GM21447 (cell line): ENCODE measurements around the gene SPIRE2.
"Not testable (repeated sequence)": the region's sequence is repeated elsewhere in the genome, so short reads cannot be mapped to it uniquely, and the experiment has no call there.

ENCODE experiments used
- ATAC-seq: cut with Tn5 transposase; IDR thresholded peaks from one replicate; pipeline ENCODE4 v1.9.1; 2021; ENCODE audit not compliant: unreplicated experiment

Gene SPIRE2, protein sequence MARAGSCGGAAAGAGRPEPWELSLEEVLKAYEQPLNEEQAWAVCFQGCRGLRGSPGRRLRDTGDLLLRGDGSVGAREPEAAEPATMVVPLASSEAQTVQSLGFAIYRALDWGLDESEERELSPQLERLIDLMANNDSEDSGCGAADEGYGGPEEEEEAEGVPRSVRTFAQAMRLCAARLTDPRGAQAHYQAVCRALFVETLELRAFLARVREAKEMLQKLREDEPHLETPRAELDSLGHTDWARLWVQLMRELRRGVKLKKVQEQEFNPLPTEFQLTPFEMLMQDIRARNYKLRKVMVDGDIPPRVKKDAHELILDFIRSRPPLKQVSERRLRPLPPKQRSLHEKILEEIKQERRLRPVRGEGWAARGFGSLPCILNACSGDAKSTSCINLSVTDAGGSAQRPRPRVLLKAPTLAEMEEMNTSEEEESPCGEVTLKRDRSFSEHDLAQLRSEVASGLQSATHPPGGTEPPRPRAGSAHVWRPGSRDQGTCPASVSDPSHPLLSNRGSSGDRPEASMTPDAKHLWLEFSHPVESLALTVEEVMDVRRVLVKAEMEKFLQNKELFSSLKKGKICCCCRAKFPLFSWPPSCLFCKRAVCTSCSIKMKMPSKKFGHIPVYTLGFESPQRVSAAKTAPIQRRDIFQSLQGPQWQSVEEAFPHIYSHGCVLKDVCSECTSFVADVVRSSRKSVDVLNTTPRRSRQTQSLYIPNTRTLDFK

DNA sequence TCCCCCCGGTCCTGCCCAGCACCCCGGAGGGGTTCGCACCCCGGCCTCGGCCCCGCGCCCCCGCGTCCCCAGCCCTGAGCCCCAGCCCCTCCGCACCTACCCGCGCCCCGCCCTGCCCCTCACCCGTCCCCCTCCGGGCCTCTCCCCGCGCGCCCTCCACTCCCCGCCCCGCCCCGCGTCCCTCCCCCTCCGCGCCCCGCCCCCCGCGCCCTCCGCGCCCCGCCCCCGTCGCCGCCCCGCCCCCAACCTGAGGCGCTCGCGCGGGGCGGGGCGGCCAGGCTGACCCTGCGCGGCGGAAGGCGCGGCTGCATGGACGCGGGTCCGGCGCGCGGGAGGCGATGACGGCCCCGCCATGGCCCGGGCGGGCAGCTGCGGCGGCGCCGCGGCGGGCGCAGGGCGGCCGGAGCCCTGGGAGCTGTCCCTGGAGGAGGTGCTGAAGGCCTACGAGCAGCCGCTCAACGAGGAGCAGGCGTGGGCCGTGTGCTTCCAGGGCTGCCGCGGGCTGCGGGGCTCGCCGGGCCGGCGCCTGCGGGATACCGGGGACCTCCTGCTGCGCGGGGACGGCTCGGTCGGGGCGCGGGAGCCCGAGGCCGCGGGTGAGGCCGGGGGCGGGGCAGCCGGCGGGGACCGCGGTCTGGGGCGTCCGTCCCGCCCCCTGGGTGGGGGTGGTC lies at the start of gene SPIRE2:
Gene SPIRE2, plus strand, starts transcription at position 277 of the 671 bp plus-strand sequence. Its CDS starts 76 bp downstream, at position 353.
- no peak for ATAC-seq

DNA sequence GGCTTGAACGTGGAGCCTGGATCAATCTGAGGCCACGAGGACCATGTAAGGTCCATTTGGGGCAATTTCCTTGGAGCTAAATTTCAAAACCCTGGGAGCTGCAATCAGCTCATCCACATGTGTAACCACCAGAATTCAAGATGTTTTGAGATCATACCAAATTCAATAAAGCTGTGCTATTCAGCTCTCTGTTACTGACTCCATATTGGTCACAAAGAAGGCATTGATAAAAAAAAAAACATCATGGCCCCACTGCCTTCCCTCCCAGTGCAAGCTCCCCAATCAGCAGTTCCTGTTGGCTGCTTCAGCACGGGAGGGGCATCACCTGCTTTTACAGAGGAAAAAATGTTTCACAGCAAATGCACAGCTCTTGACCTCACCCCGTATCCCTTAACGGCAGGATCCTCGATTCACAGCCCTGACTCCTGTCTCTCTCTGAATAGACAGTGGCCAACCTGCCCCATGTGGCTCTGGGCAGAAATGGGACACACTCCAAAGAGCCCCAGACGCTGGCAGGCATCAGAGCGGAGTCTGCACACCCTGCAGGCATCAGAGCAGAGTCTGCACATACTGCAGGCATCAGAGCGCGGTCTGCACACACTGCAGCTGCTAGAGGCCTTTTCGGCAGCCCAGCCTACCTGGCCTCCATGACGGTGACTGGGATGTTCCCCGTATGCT lies 48.9 kb upstream of the SPIRE2 start:
- no peak for ATAC-seq

DNA sequence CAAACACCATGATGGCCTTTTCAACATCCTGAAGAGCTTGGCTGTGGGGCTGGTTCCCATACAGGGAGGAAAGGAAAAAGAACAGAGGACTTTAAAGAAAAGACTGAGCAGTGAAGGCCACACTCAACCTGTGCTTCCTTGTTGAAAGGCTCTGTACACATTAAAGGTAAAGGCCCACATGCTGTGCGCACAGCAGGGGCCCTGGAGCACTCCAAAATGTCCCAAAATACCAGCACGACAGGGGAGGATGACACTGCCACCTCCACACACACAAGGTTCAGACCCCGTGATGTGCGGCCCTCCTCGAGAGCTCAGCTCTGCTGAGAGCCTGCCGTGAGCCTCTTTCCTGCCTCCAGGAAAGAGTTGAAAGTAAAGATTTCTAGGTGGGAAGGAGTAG lies 48.4 kb upstream of the SPIRE2 start:
- no peak for ATAC-seq

DNA sequence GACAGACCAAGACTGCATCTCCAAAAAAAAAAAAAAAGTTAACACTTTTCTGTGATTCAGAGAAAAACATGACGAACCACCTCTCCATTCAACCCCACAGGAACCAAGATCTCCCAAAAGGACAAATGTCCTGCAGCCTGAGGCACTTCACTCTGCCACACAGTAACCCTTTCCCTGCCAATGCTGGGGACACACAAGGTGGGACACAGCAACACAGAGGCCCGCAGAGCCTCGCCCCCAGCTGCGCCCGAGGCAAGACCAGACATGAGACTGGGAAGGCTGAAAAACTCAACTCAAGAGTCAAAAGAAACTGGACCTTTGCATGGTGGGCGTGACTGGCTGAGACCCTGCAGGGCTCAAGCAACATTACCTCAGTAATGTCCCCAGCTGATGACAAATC lies 45.8 kb upstream of the SPIRE2 start:
- ATAC-seq, result no peak

DNA sequence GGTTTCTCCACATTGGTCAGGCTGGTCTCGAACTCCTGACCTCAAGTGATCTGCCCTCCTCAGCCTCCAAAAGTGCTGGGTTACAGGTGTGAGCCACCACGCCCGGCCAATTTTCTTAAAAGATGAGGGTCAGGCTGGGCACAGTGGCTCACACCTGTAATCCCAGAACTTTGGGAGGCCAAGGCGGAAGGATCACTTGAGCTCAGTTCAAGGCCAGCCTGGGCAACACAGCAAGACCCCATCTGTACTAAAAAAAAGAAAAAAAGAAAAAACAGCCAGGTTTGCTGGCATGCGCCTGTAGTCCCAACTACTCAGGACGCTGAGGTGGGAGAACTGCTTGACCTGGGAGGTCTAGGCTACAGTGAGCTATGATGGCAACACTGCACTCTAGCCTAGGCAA lies 44.3 kb upstream of the SPIRE2 start:
- not testable (repeated sequence) for ATAC-seq

DNA sequence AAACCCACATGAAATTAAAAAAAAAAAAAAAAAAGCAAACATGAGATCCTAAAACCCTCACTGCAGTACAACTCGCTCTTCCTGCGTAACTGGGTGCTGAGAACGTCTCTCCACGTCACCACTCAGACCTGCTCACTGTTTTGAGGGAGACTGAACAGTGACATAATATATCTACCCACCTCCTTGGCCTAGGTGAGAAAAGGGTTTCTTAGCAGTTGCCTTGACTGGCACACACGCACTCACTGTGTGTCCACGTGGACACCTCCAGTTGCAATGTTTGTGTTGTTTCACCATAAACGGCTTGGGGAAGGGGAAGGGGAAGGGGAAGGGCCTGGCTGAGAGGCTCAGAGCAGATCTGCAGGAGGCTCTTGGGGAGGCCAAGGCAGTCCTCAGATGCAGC lies 43.9 kb upstream of the SPIRE2 start:
- no peak for ATAC-seq

DNA sequence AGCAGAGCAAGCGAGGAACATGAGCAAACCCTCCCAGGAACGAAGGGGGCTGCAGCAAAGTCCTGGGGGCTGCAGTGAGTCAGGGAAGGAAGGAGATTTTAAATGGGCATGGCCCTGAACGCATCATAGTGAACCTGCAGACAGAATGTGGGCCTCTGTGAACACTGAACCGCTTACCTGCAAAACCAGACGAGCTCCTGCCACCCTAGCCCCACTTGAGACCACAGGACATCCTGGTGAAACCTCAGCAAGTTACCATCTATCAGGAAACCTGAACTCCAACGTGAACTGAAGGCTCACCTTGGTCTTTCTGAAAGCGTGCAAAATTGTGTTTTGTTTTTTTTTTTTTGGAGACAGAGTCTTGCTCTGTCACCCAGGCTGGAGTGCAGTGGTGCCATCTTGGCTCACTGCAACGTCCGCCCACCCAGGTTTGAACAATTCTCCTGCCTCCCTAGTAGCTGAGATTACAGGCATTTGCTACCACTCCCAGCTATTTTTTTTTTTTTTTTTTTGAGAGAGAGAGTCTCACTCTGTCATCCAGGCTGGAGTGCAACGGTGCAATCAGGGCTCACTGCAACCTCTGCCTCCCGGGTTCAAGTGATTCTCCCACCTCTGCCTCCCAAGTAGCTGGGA lies 42.6 kb upstream of the SPIRE2 start:
- no peak for ATAC-seq

DNA sequence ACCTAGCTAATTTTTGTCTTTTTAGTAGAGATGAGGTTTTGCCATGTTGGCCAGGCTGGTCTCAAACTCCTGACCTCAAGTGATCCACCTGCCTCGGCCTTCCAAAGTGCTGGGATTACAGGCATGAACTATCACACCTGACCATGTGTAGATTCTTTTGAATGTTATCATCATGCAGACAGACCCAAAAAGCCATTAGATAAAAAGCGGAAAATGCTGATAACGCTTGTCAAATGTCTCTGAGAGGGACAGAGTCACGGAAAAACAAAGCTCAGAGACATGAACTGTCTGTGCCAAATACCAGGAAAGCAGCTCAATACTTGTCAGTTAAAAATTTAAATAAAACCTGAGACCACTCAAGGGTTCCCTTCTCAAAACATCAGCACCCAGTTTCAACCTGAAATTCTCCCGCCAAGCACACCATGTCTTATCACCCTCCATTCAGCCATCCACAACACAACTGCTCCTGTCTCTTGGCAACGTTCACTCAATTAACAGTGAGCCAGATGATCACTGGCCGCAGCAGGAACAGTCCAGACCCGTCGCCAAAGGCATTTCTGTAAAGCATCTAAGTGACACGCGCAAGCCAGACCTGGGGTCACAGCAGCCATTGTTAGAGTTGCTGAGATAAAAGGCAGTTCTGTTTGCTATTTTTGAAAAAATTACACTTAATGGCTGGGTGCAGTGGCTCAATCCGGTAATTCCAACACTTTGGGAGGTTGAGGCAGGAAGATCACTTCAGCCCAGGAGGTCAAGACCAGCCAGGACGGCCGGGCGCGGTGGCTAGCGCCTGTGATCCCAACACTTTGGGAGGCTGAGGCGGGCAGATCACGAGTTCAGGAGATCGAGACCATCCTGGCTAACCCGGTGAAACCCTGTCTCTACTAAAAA lies 41.6 kb upstream of the SPIRE2 start:
- ATAC-seq, result no peak

DNA sequence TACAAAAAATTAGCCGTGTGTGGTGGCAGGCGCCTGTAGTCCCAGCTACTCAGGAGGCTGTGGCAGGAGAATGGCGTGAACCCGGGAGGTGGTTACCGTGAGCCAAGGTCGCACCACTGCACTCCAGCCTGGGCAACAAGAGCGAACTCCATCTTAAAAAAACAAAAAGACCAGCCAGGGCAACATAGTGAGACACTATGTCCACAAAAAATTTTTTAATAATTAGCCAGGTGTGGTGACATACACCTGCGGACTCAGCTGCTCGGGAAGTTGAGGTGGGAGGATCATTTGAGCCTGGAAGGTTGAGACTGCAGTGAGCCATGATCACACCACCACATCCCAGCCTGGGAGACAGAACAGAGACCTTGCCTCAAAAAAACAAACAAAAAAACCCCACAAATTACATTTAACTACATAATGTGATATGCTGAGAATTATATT lies 40.9 kb upstream of the SPIRE2 start:
- ATAC-seq, result no peak

DNA sequence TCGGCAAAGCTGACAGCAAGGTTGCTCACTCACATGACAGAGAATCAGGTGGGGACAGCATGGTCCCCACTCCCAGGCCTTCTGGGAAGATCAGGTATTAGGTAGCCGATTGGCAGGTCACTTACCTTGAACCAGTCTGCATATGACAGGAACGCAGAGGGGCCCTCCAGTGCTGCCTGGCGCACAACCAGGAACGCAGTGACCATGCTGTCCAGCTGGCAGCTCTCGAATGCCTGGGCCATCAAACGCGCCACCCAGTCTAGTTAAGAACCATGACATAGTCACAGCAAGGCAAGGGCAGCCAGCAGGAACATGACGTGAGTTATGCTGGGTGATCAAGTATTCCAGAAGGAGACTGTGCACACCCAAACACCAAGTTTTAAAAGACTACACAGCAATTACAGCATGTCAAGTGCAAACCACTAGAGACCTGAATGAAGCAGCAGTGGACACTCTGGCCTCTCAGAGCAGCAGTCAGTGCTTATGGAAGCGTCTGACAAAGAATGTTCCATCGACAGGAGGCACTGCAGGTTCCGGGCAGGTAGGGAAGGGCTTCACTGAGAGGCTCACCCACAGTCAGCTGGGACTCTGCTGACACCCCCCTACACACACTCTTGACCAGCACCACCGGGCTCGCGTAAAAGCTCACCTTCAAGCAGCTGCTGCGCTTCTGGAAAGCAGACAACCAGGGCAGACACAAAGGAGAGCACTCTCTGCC lies 36.8 kb upstream of the SPIRE2 start:
- no peak for ATAC-seq

DNA sequence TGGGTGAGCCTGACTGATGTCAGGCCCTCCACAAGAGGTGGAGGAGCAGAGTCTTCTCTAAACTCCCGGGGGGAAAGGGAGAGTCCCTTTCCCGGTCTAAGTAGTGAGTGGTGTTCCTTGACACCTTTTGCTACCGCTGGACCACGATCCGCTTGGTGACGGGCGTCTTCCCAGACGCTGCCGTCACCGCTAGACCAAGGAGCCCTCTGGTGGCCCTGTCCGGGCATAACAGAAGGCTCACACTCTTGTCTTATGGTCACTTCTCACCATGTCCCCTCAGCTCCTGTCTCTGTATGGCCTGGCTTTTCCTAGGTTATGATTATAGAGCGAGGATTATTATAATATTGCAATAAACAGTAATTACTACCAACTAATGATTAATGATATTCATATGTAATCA lies 35.2 kb upstream of the SPIRE2 start:
- ATAC-seq, result not testable (repeated sequence)

DNA sequence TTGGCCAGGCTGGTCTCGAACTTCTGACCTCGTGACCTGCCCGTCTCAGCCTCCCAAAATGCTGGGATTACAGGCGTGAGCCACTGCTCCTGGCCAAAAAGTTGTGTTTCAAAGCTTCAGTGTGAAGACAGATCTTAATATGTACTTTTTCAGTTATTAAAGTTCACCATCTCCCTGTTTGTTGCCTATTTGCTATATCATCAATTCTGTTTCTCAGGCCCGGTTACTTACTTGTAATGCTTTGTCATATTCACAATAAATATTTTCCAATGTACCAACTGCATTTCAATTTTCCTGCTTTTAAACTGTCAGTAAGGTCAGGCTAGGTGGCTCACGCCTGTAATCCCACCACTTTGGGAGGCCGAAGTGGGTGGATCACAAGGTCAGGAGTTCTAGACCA lies 34.3 kb upstream of the SPIRE2 start:
- ATAC-seq, result no peak

DNA sequence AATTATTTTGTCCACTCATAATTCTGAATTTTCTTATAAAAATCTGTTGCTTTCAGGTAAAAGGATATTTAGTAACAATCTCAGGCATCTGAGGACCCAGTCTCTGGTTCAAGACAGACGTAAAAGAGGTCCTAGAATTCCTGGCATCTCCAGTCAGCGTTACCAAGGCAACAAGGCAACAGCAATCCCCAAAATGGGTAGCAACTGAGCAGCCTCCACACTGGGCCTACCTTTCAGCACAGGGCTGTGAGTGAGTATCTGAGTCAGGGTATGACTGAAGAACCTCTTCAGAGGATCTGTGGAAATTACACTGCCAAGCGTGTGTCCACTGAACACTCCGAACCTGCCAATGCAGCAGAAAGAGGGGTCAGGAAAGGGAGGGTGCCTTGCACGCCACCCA lies 32.6 kb upstream of the SPIRE2 start:
- no peak for ATAC-seq

DNA sequence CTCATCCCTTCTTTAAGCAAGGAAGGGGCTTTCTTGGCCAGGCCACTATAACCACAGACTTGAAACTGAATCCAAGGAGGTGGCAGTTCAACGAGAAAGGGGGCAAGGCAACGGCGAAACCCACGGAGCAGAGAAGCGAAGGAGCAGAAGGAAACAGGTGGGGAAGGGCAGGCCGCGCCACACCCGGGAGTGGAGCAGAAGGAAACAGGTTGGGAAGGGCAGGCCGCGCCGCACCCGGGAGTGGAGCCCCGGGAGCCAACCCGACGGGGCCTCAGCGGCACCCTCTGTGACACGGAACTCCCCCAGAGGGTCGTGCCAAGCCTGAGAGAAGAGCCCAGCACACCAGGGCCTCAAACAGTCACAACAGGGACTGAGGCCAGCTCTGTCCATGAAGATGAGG lies 32.2 kb upstream of the SPIRE2 start:
- no peak for ATAC-seq

DNA sequence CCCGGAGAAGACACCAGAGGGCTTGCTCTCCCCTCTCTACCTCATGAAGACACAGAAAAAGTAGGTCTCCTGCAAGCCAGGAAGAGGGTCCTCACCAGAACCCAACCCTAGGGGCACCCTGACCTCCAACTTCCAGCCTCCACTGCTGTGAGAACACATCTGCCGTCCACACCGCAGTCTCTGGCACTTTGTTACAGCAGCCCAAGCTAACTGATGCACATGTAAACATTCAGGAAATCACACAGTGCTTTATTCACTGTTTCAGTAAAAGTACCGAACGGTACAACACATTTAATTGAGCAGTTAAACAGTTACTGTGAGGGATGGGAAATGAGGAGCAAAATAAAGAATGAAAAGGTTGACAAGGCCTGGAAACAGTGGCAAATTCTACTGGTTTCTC lies 30.1 kb upstream of the SPIRE2 start:
- ATAC-seq, result no peak

DNA sequence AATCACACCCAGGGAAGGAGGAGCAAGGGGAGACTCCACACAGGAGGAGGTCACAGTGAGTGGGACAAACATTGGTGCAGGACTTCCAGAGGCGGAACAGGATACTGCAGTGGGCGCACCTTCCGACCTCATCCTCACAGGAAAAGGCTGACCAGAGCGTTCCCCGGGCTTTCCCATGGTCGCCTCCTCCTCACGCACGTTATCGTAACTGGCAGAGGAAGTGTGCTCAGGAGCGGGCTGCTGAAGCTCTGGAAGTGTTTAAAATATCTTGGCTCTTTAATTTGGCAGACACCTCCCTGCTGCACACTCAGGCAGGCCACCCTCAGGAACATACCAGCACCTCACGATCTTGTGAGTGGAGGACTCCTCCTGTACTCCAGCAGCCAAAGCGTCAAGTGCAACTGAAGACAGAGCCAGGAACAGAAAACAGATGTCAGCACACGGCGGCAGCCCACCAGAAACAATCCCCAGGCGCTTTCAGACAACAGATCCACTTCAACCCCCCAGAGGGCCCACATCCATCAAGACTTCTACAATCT lies 29.4 kb upstream of the SPIRE2 start:
- no peak for ATAC-seq

DNA sequence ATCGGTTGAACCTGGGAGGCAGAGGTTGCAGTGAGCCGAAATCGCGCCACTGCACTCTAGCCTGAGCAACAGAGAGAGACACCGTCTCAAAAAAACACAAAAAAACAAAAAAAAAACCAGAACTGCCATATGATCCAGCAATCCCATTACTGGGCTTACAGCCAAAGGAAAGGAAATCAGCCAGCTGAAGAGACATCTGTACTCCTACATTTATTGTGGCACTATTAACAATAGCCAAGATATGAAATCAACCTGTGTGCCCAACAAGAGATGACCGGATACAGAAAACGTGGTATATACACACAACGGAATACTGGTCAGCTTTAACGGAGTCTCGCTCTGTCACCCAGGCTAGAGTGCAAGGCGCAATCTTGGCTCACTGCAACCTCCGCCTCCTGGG lies 26.5 kb upstream of the SPIRE2 start:
- no peak for ATAC-seq

DNA sequence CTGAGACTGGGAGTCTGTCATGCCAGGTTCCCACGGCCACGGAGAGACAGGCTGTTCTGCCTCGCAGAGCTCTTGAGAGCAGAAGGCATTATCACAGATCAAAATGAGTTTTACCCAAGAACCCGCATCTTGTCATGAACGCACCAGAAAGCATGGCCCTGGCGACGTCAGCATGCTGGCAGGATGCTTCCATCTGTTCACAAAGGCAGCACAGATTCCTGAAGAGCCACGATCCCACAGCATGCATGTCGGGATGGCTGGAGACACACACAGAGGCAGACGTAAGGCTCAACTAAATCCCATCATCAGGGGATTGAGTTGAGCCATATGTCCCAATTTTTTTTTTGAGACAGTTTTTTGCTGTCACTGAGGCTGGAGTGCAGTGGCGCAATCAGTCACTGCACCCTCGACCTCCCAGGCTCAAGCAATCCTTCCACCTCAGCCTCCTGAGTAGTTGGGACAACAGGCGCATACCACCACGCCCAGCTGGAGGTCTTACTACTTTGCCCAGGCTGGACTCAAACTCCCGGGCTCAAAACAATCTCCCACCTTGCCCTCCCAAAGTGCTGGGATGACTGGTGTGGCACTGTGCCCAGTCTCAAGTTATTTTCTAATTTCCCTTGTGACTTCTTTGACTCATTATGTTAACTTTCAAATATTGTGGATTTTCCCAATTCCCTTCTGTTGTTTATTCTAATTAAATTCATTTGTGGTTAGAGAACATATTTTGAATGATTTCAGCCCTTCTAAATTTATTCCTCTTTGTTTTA lies 23.0 kb upstream of the SPIRE2 start:
- no peak for ATAC-seq
